Effector CD4-positive, alpha-beta T cell (primary cell): ENCODE measurements around the gene RAB5B.
"Not testable (repeated sequence)": the region's sequence is repeated elsewhere in the genome, so short reads cannot be mapped to it uniquely, and the experiment has no call there.

Experiments used
- DNase-seq: peaks from one replicate; pipeline ENCODE4 v3.0.0-alpha.2; 2020

RAB5B gene

GRCh38 chr12:55942055-55942454 is 31.8 kb upstream of the RAB5B start:
- DNase-seq = no peak

DNA sequence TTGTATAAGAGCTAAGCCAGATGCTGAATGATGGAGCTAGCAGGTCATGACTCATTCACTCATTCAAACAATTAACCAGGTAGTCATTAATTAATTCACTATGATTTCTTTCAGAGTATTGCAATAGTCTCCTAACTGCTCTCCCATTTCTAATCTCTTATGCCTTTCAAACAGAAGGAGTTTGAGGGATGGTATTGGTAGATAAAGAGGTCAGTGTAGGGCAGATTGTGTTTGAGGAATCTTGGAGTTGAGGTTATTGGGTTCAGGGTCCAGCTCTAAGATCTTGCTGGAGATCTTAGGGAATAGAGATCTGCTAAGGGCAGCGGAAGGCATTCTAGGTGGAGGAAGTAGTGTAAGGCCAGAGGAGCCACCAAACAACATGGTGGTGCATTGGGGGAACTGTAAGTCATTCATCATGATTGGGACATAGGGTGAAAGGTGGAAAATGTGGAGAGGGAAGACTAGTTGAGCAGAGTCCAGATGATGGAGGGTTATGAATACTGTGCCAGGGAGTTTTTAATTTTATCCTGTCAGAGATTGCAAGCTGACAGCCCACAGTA is 31.2 kb upstream of the RAB5B start:
- DNase-seq = no peak

DNA sequence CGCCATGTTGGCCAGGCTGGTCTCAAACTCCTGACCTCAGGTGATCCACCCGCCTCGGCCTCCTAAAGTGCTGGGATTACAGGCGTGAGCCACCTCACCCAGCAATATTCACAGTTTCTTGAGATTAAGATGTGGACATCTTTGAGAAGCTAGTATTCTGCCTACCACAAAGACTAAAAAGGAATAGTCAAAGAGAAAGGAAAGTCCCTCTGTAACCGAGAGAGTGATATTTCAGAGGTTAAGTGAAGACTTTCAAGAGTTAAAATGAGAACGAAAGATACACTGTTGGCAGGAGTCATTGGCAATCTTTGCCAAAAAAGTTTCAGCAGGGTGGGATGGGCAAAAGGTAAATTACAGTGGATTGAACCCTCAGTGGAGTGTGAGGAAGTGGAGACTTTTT is 27.3 kb upstream of the RAB5B start:
- no peak for DNase-seq

- no peak for DNase-seq
Measured at GRCh38 chr12:55955344-55955743, 18.5 kb upstream of the RAB5B start.

- peak; percentile 32 for DNase-seq
Measured at GRCh38 chr12:55955800-55956508, 17.9 kb upstream of the RAB5B start.

- no peak for DNase-seq
Measured at GRCh38 chr12:55957106-55957859, 16.6 kb upstream of the RAB5B start.

DNA sequence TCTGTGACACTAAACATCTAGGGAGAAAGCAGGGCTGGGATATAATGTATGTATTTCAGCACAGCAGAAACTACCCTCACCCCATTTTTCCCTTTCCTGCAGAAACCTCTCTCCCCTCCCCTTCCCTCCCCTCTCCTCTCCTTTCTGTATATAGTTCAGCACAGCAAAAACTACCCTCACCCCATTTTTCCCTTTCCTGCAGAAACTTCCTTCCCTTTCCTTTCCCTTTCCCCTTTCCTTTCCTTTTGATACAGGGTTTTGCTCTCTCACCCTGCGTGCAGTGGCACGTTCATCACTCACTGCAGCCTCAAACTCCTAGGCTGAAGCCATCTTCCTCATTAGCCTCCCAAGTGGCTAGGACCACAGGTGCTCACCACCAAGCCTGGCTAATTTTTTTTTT is 10.1 kb upstream of the RAB5B start:
- no peak for DNase-seq

DNA sequence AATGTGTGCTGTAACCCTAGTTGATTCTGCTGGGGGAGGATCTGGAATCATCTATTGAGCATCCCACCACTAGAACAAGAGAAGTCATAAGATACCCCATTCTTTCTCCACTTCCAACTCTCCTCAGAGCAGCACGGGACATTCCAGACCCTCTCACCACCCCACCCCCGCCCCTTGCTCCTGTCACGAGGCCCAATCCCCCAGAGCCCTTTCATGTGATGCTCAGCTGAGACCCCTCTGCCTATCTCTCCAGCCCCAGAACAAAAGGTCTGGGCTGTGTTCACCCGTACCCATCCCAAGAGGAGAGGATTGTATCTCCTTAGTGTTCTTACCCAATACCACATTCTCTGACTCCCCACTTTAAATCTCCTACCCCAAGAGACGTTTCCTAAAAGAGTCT is 8.6 kb upstream of the RAB5B start:
- DNase-seq = no peak

DNA sequence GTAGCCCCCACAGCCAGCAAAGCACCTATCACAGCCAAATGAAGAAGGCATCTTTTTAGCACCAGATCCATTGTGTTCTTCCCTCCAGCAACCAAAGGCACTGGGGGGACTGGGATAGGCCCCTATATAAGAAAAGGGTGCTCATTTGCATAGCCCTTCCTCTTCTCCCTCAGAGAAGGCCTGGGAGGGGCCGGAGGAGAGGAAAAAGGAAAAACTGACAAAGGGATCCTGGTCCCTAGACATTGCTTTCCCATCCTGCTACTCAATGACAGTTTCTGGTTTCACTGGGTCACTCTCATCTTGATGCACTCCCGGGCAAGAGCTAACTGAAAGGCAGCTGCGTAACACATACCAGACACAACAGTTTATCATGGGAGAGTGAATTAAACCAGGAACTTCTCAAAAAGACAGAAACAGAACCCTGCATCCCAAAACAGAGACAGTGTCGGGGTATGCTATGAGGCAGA is 7.9 kb upstream of the RAB5B start, which contains the start of gene PMEL:
Gene PMEL, minus strand, starts transcription at position 102 of the 467 bp plus-strand sequence. Its CDS starts 31 bp downstream, at position 71.
- no peak for DNase-seq

- DNase-seq = peak; percentile 83
Measured at GRCh38 chr12:55966408-55967281, 7.2 kb upstream of the RAB5B start, which contains the start of gene CDK2. TSS of gene CDK2 (plus strand) at chr12:55966830. CDS start at chr12:55967009, 179 bp downstream.

DNA sequence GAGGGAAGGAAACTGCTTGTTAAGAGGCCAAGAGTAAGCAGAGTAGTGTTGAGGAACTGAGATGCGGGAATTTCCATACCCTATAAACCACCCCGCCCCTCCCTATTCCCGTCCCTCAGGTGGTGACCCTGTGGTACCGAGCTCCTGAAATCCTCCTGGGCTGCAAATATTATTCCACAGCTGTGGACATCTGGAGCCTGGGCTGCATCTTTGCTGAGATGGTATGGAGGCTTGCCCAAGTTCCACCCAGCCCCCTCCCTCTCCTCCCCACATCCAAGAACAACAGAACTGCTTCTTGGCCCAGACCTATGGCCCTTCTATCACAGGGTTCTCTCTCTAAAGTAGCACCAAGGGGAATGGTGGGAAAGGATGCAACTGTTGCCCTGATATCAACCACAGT is 4.5 kb upstream of the RAB5B start:
- DNase-seq = no peak

- DNase-seq = no peak
Measured at GRCh38 chr12:55970775-55971174, 3.1 kb upstream of the RAB5B start.

GRCh38 chr12:55972042-55972441 is 1.8 kb upstream of the RAB5B start:
- no peak for DNase-seq

GRCh38 chr12:55972456-55972855 is 1.4 kb upstream of the RAB5B start:
- DNase-seq = no peak

DNA sequence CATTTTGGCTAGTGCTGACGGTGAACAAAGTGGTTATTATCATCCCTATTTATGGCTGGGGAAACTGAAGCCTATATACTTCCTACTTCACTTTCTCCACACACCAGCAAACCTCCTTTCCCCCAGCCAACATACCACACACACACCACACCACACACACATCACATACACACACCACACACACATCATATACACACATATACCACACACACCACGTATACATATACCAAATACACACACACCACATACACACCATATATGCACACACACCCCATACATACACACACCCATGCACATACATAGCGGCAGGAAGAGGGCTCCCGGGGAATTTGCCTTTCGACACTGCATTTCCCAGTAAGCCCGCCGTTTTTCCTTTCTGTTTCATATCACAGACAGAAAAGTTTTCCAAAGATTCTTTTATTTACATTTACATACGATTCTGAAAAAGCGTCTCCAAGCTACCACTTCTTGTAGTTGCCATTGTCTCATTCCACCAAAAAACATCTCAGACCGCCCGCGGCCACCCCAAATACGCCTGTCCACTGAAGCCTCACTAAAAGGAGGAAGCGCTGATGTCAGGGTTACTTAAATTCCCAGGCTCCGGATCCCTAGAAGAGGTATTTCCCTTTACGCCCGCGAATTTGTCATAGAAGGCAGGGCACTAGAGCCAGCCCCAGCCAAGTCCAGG is 823 bp upstream of the RAB5B start:
- no peak for DNase-seq

- no peak for DNase-seq
Measured at GRCh38 chr12:55974308-55974730, 441 bp downstream of the RAB5B start.

GRCh38 chr12:55978393-55978792 is 4.5 kb downstream of the RAB5B start:
- no peak for DNase-seq

GRCh38 chr12:55979069-55979468 is 5.2 kb downstream of the RAB5B start:
- DNase-seq = no peak

DNA sequence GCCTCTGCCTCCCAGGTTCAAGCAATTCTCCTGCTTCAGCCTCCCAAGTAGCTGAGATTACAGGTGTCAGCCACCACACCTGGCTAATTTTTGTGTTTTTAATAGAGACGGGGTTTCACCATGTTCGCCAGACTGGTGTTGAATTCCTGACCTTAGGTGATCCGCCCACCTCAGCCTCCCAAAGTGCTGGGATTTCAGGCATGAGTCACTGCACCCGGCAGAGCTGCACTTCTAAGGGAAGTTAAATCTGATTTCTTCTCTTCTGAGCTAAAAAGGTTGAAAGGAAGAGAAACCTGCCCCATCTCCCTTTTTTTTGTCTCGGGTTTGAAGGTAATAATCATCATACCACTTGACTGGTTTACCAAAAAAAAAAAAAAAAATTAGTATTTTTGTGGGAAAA is 8.0 kb downstream of the RAB5B start:
- not testable (repeated sequence) for DNase-seq

DNA sequence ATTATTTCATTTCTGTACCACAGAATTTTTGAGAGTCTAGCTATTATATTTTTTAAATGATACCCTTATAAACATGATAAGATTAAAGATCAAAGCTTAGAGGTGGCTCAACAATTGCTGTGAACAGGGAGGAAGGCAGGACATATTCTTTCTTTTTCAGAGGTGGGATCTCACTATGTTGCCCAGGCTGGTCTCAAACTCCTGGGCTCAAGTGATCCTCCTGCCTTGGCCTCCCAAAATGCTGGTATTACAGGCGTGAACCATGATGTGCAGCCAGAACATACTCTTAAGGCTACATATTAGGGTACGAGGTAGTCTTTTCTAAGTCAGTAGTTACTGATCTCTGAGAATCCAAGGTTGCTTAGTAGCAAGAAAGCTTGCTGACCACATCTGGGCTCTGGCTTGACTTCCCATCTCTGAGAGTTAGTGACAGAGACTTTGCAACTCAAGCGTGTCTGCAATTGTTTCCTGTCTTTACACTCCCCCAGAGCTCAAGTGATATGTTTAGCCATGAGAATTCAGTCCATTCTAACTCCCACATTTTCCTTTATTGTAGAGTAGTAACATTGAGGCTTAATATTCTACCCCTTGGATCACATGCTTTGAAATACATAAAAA is 8.6 kb downstream of the RAB5B start:
- DNase-seq = no peak

DNA sequence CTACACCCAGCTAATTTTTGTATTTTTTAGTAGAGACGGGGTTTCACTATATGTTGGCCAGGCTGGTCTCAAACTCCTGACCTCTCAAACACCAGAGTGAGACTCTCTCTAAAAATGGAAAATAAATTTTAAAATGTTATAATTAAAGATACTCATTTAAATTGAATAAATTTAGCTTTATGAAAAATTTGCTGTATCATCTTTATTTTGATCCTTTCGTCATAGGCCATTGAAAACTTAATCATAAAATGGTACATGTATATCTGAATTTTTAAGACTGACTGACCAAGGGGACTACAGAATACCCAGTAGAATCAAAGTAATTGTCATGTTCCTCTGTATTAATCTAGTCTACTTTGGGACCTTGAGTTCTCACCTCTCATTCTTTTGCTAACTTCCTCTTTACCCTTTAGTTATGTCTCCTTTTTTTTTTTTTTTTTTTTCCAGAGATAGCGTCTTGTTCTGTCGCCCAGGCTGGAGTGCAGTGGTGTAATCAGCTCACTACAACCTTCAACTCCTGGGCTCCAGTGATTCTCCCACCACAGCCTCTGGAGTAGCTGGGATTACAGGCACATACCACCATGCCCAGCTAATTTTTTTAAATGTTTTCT is 9.5 kb downstream of the RAB5B start:
- DNase-seq = no peak
